GM18907 (cell line): ENCODE data around the gene PTPN23.
"Not testable (repeated sequence)": the region's sequence is repeated elsewhere in the genome, so short reads cannot be mapped to it uniquely, and the experiment has no call there.

Source experiments
- ATAC-seq: cut with Tn5 transposase; IDR thresholded peaks from one replicate; pipeline ENCODE4 v1.9.1; 2021; ENCODE audit warnings: mild to moderate bottlenecking, moderate library complexity; ENCODE audit not compliant: unreplicated experiment

The PTPN23 gene

GRCh38 chr3:47367631-47368030 lies 13.2 kb upstream of the PTPN23 start:
- no peak for ATAC-seq

GRCh38 chr3:47370020-47370419 lies 10.8 kb upstream of the PTPN23 start:
- not testable (repeated sequence) for ATAC-seq

GRCh38 chr3:47370887-47371697 lies 9.7 kb upstream of the PTPN23 start:
- no peak for ATAC-seq

GRCh38 chr3:47374587-47374986 lies 6.2 kb upstream of the PTPN23 start:
- no peak for ATAC-seq

- no peak for ATAC-seq
These were observed 4.4 kb upstream of the PTPN23 start for GRCh38 chr3:47376393-47376792.

GRCh38 chr3:47377186-47377585 lies 3.6 kb upstream of the PTPN23 start:
- ATAC-seq: no peak

GRCh38 chr3:47378869-47379268 lies 2.0 kb upstream of the PTPN23 start:
- ATAC-seq: no peak

GRCh38 chr3:47379411-47379899 lies 1.4 kb upstream of the PTPN23 start:
- ATAC-seq: no peak

GRCh38 chr3:47380026-47380600 lies 708 bp upstream of the PTPN23 start:
- no peak for ATAC-seq

- ATAC-seq: peak; percentile 66
These were observed 716 bp downstream of the PTPN23 start for GRCh38 chr3:47381317-47382157.

- ATAC-seq: no peak
These were observed 3.6 kb downstream of the PTPN23 start for GRCh38 chr3:47384425-47384824.

GRCh38 chr3:47385007-47385406 lies 4.2 kb downstream of the PTPN23 start:
- no peak for ATAC-seq

- ATAC-seq: no peak
These were observed 5.0 kb downstream of the PTPN23 start for GRCh38 chr3:47385796-47386195.

- no peak for ATAC-seq
These were observed 12.1 kb downstream of the PTPN23 start for GRCh38 chr3:47392933-47393332.

GRCh38 chr3:47394140-47394870 lies 13.5 kb downstream of the PTPN23 start:
- ATAC-seq: no peak

- ATAC-seq: no peak
These were observed 14.1 kb downstream of the PTPN23 start for GRCh38 chr3:47394881-47395280.

- no peak for ATAC-seq
These were observed 17.4 kb downstream of the PTPN23 start for GRCh38 chr3:47398228-47398627.

- no peak for ATAC-seq
These were observed 18.2 kb downstream of the PTPN23 start for GRCh38 chr3:47399016-47399415.

- no peak for ATAC-seq
These were observed 18.9 kb downstream of the PTPN23 start for GRCh38 chr3:47399531-47400270.

- no peak for ATAC-seq
These were observed 23.6 kb downstream of the PTPN23 start for GRCh38 chr3:47404431-47404876.
